NCI-H748 (cell line): ENCODE data around the gene BSPRY.
"Not testable (repeated sequence)": the region's sequence is repeated elsewhere in the genome, so short reads cannot be mapped to it uniquely, and the experiment has no call there.

Source experiments
- DNase-seq: peaks from one replicate; lab custom pipeline; 2025; ENCODE audit not compliant: unreplicated experiment; lab: John Stamatoyannopoulos, UW

BSPRY gene

DNA sequence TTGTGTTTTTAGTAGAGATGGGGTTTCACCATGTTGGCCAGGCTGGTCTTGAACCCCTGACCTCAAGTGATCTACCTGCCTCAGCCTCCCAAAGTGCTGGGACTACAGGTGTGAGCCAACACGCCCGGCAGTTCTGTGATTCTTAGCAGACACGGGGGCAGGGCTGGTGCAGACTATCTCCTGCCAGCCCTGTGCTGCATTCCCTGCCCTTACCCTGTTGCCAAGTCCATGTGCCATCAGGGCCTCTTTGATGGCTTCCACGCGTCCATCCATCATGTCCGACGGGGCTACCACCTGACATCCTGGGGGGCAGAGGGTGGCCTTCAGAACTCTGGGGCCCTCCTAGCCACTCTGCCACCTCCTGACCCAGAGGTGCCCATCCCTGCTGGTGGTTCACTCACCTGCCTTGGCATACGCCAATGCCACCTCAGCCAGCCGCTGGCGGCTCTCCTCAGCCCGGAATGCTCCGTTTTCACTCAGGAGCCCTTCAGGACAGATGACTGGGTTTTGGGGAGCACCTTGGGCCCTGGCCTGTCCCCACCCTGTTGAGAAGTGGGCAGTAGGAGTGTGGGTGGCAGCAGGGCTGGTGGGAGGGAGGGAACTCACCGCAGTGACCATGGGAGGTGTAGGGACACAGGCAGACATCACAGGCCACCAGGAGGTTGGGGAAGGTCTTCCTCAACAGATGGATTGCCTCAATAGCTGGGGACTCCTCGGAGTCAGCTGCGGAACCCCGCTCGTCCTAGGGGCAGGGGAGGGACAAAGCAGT lies 41.0 kb downstream of the BSPRY start:
- DNase-seq, result no peak

DNA sequence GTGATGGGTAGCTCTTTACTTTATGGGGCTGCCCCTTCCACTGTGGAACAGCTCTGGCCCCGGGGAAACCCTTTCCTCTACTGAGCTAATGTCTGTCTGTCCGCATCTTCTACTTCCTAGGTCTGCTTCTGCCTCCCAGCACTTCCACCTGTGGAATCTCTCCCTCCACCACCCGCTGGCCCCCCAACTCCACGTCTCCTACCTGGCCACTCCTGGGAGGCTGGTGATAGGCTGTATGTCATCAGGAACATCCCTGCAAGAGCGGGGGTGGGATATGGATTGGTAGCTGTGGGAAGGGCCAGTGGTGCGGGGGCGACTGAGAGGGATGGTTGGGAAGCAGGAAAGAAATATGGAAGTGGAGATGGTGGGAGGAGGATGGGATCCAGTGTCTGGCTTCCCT lies 42.6 kb downstream of the BSPRY start:
- no peak for DNase-seq

DNA sequence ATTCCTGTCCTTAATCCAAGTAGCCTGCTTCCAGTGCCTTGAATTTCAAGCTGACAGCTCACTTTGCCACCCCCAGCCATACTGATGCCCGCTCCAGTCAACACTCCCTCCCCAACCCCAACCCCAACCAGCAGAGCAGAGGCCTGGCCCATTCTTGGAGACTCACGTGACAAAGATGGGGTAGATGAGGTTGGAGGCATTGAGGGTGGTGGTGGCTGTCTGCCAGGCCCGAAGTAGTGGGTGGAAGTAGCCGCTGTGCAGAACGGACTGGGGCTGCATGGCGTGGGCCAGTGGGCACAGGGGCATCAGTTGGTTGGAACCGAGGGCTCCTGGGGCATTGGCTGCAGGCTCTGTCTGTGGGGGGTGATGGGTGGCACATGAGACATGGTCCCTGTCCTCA lies 43.9 kb downstream of the BSPRY start:
- no peak for DNase-seq

DNA sequence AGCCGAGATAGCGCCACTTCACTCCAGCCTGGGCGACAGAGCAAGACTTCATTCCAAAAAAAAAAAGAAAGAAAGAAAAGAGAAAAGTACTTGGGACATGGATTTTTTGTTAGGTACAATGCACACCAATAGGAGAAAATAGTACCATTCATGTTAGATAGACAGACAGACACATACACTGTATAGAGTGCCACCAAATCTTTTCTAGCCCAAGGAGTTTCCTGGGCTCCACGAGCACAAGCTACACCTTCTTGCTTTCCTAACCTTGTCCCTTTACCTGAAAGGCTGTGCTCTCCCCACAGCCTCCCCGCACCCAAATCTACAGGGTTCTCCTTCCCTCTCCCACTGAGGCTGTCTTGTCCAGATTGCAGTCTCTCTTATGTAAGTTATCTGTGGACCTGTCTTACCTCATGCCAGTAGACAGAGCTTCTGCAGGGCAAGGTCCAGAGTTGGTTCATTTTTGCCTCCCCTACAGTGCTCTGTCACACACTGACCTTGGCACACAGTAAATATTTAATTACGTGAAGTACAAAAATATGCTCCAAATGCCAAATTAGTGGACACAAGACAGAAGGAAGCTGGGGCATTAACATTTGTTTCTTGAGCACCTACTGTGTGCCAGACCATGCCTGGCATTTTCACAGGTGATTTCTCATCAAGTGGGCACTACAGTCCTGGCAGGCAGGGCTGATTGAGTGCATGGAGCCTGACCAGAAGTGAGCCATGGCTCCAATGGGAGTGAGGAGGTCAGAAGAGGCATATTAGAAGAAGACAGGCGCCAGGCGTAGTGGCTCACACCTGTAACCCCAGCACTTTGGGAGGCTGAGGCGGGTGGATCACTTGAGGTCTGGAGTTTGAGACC lies 45.9 kb downstream of the BSPRY start:
- DNase-seq, result no peak

DNA sequence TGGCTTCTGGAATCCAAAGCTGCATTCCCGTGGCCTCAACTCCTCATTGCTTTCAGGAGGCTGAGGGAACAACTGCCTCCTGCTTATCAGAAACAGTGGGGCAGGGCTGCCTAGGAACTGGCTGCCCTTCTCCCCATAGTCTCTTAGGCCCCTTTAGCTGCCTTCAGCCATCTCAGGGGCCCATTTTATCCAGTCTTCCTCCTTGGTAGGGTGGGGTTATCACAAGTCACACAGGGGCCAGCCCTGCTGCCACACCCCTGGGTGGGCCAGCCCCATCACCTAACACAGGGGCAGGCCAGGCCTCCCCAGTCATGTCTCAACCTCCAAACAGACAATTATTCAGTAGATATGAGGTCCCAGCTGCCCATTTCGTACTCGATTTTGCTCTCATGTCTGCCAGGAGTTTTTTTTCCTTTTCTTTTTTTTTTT lies 47.9 kb downstream of the BSPRY start:
- DNase-seq, result no peak

DNA sequence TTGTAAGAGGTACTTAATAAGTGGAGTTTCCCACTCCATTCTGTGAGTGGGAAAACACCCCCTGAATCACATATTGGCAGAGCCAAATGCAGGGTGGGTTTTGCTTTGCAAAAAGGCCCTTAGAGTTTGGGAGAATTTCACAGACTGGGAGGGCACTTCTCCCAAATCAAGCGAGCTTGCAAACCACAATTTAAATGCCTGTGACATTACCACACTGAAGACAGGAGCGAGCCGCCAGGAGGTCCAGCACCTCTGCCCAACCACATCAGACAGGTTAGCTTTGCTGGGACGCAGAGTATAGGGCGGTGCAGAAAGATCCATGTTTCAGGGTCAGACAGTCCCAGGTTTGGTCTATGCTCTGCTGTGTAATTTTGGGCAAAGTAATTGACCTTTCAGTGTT lies 49.5 kb downstream of the BSPRY start:
- DNase-seq, result no peak

DNA sequence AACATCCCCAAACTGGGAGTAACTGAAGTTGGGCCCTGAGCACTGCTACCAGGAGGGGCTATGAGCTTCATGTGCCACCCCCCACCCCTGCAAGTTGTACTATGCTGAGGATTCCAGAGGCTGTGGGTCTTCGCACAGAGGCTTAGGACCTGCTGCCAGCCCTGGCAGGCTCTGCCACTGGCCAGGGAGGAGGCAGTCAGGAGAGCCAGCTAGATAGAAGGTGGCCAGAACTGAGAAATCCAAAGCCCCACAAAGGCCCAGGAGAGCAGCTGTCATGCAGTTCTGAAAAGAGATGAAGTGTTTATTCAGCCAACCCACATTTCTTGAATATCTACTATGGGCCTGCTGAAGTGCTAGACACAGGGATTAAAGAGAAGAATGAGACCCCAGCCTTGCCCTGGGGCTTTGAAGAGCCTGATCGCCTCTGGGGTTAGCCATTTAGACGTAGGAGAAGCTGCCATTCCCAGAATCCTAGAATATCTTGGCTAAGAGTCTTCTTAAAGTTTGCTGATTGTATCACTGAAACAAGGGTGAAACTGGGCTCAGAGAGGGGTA lies 50.4 kb downstream of the BSPRY start:
- peak; percentile 9 for DNase-seq

DNA sequence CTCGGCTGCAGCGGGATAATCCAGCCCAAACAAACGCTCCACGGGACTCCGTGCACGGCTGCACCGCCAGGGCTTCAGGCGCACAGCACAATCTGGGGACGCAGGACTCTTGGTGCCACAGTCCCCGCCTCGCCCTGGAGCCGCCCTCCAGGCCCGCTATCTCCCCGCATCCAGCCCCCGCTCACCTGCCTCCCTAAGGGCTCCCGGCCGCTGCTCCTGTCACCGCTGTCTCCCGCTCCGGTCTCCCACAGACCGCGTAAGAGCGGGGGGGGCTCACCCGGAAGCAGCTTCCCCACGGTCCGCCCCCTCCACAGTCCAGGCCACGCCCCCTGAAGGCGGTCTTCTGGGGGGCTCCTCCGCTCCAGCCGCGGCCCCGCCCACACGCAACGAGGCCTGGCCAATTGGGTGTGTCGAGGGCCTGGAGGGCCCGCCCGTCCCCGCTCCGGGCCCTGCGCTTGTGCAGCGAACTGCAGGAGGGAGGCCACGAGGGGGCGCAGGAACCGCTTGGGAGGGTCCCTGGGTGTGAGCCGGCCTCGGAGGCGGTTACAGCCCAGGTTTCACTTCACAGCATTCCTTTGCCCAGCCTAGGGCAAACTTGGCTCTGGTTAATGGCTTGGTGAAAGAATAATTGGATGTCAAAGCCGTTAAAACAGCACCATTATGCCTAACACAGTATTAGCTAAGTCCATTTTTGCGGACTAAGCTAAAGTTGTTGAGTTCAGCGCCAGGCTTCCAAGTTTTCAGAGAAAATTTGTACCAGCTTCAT lies 51.9 kb downstream of the BSPRY start, which contains the start of gene ALAD:
Gene ALAD, minus strand, starts transcription at position 258 of the 766 bp plus-strand sequence. CDS start 7,725 bp downstream, outside the sequence.
- peak; percentile 99 for DNase-seq

DNA sequence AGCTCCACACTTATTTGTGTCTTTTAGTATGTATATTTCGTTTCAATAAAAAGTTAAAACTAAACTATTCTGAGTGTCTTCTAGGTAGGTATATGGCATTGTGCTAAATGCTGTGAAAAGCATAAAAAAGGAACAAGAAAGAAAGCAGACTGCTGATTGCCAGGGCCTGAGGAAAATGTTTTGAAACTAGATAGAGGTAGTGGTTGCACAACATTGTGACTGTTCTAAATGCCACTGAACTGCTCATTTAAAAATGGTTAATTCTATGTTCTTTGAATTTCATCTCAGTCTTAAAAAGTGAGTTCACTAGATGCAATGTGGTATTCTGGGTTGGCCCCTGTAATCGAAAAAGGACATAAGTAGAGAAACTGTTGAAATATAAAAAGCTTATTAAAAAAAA lies 54.3 kb downstream of the BSPRY start:
- no peak for DNase-seq

DNA sequence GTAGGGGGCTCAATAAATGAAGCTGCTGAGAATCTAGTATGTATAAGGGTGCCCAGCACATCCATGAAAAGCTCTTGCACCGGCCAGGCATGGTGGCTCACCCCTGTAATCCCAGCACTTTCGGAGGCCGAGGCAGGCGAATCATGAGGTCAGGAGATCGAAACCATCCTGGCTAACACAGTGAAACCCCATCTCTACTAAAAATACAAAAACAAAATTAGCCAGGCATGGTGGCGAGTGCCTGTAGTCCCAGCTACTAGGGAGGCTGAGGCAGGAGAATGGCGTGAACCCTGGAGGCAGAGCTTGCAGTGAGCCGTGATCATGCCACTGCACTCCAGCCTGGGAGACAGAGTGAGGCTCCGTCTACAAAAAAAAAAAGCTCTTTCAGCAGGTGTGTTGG lies 57.0 kb downstream of the BSPRY start:
- DNase-seq, result not testable (repeated sequence)

DNA sequence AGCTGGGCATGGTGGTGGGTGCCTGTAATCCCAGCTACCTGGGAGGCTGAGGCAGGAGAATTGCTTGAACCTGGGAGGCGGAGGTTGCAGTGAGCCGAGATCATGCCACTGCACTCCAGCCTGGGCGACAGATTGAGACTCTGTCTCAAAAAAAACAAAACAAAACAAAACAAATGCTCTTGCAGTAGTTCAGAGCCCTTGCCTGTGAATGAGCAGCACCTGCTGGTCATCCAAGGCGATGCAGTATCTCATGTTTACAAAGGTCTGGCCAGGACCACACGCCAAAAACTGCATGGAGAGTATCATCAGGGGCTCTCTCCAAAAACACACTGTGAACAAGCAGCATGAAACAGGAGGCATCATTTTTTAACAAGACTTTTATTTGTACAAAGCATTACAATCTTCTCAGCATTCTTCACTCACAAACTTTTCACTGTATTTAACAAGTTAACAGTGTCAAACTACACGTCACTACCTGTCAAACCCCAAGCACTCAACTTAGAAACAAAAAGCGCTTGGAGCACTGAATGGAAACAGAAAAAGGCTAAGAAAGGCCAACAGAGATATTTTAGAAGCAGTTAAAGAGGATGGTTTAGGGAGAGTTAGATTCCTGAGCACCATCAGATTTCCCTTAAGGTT lies 57.7 kb downstream of the BSPRY start:
- DNase-seq, result peak; percentile 54

DNA sequence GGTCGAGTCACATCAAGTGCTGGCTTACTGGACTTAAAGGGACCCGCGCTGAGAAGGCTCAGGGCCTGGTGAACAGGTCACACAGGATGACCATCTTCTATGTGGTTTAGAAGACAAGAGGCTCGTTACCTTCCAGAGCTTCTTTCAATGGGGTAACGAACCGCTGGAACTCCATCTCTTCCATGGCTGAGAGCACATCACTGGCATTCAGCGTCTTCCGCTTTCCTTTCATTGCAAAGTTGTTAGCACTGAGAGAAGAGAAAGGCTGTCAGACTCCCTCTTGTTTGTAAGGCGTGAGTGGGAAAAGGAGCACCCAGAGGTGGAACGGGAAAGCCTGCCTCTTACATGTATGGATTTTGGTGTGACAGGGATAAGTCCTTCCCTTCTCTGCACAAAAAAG lies 60.1 kb downstream of the BSPRY start:
- DNase-seq, result no peak

DNA sequence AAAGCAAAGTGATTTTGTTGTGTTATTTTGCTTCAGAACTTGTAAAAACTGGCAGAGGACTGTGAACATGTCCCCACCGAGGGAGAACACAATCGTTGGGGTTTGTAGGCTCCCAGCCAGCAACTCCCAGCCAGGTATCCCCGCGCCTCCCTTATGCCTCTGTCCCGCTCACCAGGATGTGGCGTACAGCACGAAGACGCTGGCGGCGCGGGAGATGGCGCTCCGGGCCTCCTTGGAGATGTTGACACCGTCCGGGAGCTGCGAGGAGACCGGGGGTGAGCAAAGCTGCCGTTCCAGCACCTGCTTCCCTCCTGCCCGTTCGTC lies 60.5 kb downstream of the BSPRY start:
- DNase-seq, result no peak

DNA sequence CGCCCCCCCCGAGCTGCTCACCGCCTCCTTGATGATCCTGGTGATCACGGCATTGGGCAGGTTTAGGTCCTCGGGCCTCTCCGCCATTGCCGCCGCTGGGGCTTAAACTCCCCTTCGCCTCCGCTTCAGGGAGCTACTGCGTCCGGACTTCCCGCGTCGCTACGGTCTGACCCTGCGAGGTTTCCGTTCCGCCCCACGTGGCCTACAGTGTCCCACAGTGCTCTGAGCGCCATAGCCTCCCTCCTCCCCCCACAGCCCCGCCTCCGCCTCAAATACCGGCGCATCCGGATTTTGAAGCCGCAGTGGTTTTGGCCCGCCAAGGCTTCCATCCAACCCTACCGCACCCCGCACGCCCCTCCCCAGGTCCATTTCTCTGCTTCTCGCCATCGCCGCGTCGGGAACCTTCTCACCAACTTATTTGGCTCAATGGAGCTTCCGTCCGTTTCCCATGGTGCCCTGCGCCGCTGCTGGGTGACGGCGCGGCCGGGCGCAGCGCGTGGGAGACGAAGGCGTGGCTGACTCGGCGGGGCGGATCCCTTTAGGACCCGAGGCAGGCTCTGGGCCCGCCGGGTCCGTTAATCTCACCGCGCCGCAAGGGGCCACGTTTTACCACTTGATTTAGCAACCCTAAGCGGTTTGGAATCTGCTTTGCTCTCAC lies 61.0 kb downstream of the BSPRY start, which contains the start of the genes C9orf43 and POLE3:
Gene C9orf43, plus strand, starts transcription at position 541 of the 658 bp plus-strand sequence. CDS start 2,747 bp downstream, outside the sequence.
Gene POLE3, minus strand, starts transcription at position 469 of the 658 bp plus-strand sequence. Its CDS starts 382 bp downstream, at position 87.
- DNase-seq, result peak; percentile 97

DNA sequence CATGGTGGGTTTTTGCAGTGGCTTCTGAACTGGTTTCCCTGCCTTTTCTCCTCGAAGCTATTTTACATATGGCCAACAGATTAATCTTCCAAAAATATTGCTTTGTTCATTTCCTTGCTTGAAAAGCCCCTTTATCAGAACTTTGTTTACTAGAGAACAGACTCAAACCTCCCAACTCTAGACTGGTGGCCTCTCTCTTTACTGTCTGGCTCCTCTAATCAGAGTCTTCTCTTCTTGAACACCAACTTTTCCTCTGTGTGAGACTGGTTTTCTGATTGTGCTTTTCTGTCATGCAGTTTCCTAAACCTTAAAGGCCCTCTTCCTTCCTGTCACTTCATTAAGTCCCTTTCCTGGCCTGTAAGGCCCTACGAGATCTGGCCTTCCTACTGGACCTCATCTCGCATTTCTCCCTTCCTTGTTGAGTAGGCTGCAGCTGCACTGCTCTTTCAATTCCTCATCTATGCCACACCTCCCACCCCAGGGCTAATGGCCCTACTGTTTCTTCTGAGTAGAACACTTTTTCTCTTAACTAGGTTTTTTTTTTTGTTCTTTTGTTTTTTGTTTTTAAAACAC lies 66.9 kb downstream of the BSPRY start:
- DNase-seq, result no peak

DNA sequence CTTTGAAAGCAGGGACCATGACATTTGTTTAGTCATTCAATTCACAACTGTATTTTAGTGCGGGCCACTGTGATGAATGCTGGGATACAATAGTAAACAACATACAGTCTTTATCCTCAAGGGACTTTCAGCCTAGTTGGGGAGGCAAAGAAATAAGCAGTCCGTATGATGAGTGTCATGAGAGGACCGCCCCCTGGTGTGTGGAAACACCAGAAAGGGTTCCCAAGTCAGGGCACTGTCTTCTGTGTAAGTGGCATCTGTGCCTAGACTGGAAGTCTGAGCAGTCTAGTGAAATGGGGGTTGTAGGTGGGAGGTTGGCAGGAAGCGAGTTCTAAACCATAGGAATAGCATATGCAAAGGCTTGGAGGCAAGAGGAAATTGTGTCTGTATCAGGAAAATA lies 68.0 kb downstream of the BSPRY start:
- no peak for DNase-seq
